Measurements from ENCODE around the gene S100A13. TPM values are rescaled to one million over a fixed set of nuclear protein-coding genes. Genes with fewer than 3 reads are reported as not detected.
"Not testable (repeated sequence)": the region's sequence is repeated elsewhere in the genome, so short reads cannot be mapped to it uniquely, and the experiment has no call there.

The S100A13 gene
- total RNA-seq, 1 donor from 2014 or later: 7.3 TPM

GRCh38 chr1:153577138-153577537, 50.2 kb downstream of the S100A13 start:
- DNase-seq (ENCODE audit: low spot score in 2 of 2) (no peak), FAIRE-seq (no peak)

- not testable (repeated sequence) for DNase-seq (ENCODE audit: low spot score in 2 of 2); FAIRE-seq
These were observed 51.8 kb downstream of the S100A13 start for GRCh38 chr1:153575497-153575896.

- DNase-seq (ENCODE audit: low spot score in 2 of 2); FAIRE-seq: not testable (repeated sequence)
These were observed 52.2 kb downstream of the S100A13 start for GRCh38 chr1:153575081-153575491.

- DNase-seq (ENCODE audit: low spot score in 2 of 2) (no peak), FAIRE-seq (no peak)
These were observed 54.0 kb downstream of the S100A13 start for GRCh38 chr1:153573351-153573750.

GRCh38 chr1:153572569-153573015, 54.7 kb downstream of the S100A13 start:
- no peak for FAIRE-seq

GRCh38 chr1:153571706-153572105, 55.6 kb downstream of the S100A13 start:
- no peak for DNase-seq (ENCODE audit: low spot score in 2 of 2)
- FAIRE-seq: no peak

More at GRCh38 chr1:153572569-153573015, 54.7 kb downstream of the S100A13 start:
- DNase-seq (ENCODE audit: low spot score in 2 of 2): peak; percentile 78 to 79

GRCh38 chr1:153570874-153571273, 56.4 kb downstream of the S100A13 start:
- DNase-seq (ENCODE audit: low spot score in 2 of 2): no peak
- no peak for FAIRE-seq

- no peak for DNase-seq (ENCODE audit: low spot score in 2 of 2)
- FAIRE-seq: no peak
These were observed 57.8 kb downstream of the S100A13 start for GRCh38 chr1:153569465-153569864.

Other genes with a start within 250 kb of the S100A13 start
- 7.3 TPM for gene S100A8, start 236.4 kb downstream of the S100A13 start, total RNA-seq
- not detected for gene S100A7A, start 211.0 kb downstream of the S100A13 start, total RNA-seq
- gene S100A7, start 166.9 kb downstream of the S100A13 start, total RNA-seq: not detected
- 9.8 TPM for gene S100A6, start 91.5 kb downstream of the S100A13 start, total RNA-seq
- gene S100A5, start 86.6 kb downstream of the S100A13 start, total RNA-seq: not detected
- gene S100A4, start 81.7 kb downstream of the S100A13 start, total RNA-seq: 1.6 TPM
- not detected for gene S100A3, start 78.2 kb downstream of the S100A13 start, total RNA-seq
- not detected for gene S100A2, start 61.7 kb downstream of the S100A13 start, total RNA-seq
- gene S100A16, start 14.4 kb downstream of the S100A13 start, total RNA-seq: 13.0 TPM
- gene S100A14, start 11.2 kb downstream of the S100A13 start, total RNA-seq: not detected
- gene S100A1, start 929 bp upstream of the S100A13 start, total RNA-seq: 1.2 TPM
- gene CHTOP, start 6.6 kb upstream of the S100A13 start, total RNA-seq: 55.0 TPM
- 46.1 TPM for gene SNAPIN, start 31.2 kb upstream of the S100A13 start, total RNA-seq
- gene ILF2, start 43.5 kb upstream of the S100A13 start, total RNA-seq: 240 TPM
- 0.41 TPM for gene NPR1, start 51.2 kb upstream of the S100A13 start, total RNA-seq
- gene INTS3, start 100.5 kb upstream of the S100A13 start, total RNA-seq: 29.8 TPM
- gene SLC27A3, start 147.9 kb upstream of the S100A13 start, total RNA-seq: 14.7 TPM

Measured in frontal cortex (tissue), 4 donors.